Measurements from ENCODE around the gene MTM1.

GRCh38 chrX:150683112-150683511, 114.7 kb downstream of the MTM1 start:
- TF ChIP-seq POLR2AphosphoS5 (IDR thresholded peaks at IDR 0.05; ENCODE audit: low read depth, low read length): no peak
- no peak for TF ChIP-seq REST (IDR thresholded peaks at IDR 0.05; ENCODE audit: insufficient read depth in 1 of 2, low read depth in 2 of 2, low read length in 2 of 2)
- no peak for TF ChIP-seq SIN3A (IDR thresholded peaks at IDR 0.05; ENCODE audit: borderline replicate concordance, insufficient read depth, low read length)
- TF ChIP-seq TAF1 (IDR thresholded peaks at IDR 0.05; ENCODE audit: borderline replicate concordance, insufficient read depth, low read length): no peak

All from PFSK-1 (cell line).